GM21360 (cell line): ENCODE measurements around the gene ZFAND3.
"Not testable (repeated sequence)": the region's sequence is repeated elsewhere in the genome, so short reads cannot be mapped to it uniquely, and the experiment has no call there.

Source experiments
- ATAC-seq: cut with Tn5 transposase; IDR thresholded peaks from one replicate; pipeline ENCODE4 v1.9.1; 2021; ENCODE audit warnings: mild to moderate bottlenecking, moderate library complexity; ENCODE audit not compliant: unreplicated experiment

ZFAND3 gene

DNA sequence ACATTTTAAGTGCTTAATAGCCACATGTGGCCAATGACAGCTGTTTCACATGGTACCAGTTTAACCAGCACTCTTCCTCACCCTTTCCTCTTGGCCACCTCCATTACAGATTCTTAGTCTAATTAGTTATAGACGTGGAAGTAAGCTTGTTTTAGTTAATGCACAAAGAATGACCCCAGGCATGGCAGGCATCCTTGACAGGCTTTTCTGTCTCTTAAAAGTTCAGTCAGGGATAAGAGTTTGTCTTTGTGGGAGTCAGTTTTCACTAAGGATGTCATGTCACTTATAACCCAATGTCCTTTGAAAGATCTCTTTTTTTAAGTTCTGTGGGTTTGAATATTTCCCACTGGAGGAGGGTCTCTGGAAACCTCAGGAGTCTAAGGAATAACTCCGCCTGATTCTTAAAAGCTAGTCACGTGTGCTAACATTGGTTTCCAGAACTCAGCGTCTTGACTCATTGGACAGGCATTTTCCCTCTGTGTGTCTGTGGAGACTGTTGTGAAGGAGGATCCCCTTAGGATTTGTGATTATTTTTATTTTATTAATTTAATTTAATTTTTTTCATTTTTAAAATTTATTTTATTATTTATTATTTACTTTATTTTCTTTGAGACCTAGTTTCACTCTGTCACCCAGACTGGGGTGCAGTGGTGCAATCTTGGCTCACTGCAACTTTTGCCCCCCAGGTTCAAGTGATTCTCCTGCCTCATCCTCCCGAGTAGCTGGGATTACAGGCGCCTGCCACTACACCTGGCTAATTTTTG, 171.4 kb downstream of the ZFAND3 start:
- no peak for ATAC-seq

DNA sequence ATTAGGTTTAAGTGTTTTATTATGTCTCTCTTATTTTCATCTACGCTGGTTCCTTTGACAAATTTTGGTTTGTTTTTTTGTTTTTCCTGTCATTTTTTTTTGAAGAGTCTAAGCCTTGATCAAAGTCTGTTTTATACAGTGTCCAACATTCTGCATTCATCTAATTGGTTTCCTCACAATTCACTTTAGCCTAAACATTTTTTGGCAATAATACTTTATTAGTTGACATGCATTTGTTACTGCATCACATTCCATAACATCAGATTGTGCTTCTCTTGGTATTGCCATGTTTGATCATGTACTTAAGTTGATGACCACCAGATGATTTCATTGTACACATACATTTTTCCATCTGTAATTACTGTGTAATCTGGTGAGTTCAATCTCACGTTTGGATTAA, 173.2 kb downstream of the ZFAND3 start:
- ATAC-seq = no peak

DNA sequence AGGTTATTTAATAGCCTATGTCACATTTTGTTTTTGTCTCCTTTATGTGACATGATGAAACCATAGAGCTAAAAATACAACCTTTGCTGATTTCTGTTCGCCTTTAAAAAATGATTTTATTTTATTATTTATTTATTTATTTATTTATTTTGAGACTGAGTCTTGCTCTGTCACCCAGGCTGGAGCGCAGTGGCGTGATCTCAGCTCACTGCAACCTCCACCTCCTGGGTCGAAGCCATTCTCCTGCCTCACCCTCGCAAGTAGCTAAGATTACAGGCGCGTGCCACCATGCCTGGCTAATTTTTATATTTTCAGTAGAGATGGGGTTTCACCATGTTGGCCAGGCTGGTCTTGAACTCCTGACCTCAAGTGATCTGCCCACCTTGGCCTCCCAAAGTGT, 173.7 kb downstream of the ZFAND3 start:
- not testable (repeated sequence) for ATAC-seq

DNA sequence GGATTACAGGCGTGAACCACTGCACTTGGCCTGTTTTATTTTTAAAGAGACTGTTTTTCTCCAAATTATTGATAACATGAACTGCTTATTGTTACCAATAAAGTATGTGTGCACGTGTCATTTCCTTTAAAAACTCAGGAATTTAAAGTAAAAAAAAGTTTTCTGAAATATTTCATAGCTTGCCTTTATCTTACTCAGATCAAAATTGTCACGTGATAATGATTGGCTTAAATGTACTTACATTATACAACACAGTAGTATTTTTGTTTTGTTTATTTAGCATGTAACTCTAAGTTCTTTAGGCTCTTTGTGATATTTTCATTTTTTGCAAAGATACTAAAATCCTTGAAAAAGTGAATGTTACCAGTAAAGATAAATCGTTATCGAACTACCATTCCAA, 174.1 kb downstream of the ZFAND3 start:
- no peak for ATAC-seq

DNA sequence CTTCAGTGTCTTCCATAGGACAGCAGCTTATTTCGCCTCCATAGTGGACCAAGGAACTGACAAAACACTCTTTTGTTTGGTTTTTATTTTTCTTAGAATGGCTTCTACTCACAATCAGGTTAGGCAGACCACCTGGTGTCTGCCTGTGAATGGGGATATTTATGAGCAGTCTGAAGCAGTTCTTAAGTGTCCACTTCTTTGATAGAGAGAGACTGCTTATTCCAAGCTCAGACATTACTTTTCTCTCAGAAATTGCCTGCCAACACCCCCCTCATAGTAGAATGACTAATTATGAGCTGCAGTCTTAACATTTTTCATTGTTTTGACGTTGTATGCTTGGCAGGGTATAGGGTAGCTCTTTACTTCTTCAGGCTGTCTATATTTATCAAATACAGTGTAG, 174.7 kb downstream of the ZFAND3 start:
- ATAC-seq = no peak

DNA sequence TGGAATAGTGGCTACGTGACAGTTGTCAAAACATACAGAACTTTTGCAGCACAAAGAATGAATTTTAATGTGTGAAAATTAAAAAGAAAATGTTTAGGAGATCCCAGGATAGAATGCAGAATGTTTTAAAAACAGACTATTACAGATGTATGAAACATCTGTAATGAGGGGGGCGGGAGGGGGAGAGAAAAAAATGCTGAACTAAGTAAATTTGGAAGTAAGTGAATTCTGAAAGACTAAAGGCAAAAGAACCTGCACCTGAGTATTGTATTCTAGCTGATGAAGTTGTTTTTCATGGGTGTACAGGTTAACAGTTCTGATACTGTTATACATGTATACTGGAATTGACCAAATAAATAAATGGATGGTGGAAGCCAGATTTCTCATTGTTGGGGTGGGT, 178.8 kb downstream of the ZFAND3 start:
- ATAC-seq = no peak

DNA sequence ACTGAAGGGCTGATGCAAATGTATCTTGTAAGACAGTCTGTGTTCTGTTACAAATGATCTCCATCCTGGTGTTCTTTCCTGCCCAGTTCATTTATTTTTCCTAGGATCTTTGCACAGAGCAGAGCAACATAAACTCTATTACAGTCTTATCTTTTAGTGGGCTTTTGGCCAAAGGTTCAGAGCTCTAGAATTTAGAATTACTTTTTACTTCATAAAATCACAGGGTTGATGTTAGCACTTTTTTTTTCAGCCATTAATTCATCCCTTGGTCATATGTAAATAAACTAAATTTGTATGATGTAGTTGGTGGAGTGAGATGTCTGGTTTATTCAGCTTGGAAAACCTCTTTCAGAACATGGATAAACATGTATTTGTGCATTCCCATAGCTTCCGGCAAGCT, 181.9 kb downstream of the ZFAND3 start:
- no peak for ATAC-seq

DNA sequence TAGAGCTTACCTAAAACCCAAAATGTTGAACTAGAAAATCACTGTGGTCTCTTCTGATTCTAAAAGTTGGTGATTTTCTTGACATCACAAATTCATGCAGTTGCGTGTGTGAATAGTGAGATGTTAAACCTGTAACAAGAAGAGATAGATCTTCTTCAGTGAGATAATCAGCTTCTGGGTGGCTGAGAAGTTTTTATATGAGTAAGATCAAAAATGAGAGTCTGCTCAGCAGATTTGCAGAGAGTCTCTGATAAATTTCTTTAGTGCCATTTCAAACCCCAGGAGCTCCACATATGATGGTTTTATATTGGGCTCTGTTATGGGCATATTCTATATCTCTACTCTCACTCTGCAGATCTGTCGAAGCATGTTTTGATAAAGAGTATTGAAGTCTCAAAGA, 185.4 kb downstream of the ZFAND3 start:
- no peak for ATAC-seq

DNA sequence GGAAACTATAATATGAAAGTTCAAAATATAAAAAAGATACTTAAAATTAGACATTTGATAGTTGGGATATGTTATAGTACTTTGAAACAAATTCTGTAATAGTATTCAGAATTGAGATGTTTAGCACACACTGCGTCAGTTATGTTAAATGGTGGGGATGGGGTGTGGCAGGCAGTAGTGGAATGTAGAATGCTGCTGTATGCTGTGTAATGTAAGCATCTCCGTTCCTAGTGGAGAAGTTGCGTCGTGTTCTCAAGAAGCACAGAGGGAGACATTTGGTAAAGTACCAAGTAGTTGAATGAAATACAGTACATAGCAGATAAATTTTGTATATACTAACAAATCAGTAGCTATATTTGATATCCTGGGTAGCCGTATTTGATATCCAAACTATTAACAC, 192.4 kb downstream of the ZFAND3 start:
- no peak for ATAC-seq

DNA sequence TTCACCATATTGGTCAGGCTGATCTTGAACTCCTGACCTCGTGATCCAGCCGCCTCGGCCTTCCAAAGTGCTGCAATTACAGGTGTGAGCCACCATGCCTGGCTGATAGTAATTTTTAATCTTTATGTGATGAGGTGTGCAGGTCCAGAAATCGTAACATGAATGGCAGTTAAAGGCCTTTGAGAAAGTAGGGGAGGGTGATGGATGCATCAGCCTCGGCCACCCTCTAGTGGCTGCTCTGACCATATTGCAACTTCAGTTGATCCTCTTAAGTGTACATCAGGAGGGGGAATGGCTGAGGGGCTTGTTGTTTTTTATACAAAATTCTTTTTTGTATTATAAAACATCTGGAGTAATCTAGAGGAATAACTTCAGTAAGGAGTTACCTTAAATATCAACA, 193.0 kb downstream of the ZFAND3 start:
- peak; percentile 48 for ATAC-seq

DNA sequence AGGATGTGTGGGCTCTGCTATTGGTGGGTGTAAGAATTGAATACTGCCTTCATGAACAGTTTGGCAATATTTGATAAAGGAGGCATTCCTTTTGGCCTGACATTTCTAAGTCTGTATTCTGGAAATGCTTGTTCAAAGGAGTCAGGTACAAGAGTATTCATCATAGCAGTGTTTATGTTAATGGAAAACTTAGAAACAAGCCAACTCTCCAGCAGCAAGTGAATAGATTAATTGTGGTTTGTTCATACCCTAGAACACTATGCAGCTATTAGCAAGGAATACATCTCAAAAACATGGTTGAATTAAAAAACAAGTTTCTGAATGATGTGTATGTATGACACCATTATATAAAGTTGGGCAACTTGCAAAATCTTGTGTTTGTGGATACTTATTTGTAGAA, 195.8 kb downstream of the ZFAND3 start:
- ATAC-seq = no peak

DNA sequence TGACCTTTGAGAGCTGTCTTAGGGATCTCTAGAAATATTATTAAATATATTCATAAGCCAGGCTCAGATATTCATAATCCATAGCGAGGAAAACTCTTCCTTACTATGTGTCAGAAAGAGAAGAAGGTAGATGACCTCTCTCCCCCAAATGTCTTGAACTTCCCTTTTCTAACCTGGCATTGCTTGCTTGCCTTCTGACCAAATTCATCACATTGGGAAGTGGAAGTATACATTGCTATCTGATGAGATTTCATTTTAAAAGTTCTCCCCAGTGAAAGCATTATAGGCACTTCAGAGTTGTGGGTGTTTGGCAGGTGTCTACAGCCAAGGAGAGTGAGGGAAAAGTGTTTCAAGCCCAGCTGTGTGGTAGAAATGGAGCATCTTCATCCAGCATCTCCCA, 197.3 kb downstream of the ZFAND3 start:
- ATAC-seq = no peak

DNA sequence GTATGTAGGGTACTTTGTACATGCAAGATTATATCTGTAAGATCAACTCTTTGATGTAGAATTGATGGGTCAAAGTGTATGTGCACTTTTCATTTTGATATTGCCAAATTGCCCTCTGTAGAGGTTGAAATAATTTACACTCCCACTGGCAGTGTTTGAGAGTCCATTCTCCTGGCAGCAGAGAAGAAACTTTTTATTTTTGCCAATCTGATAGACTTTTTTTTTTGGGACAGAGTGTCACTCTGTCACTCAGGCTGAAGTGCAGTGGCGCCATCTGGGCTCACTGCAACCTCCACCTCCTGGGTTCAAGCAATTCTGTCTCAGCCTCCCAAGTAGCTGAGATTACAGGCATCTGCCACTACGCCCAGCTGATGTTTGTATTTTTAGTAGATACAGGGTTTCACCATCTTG, 199.2 kb downstream of the ZFAND3 start:
- ATAC-seq = no peak

DNA sequence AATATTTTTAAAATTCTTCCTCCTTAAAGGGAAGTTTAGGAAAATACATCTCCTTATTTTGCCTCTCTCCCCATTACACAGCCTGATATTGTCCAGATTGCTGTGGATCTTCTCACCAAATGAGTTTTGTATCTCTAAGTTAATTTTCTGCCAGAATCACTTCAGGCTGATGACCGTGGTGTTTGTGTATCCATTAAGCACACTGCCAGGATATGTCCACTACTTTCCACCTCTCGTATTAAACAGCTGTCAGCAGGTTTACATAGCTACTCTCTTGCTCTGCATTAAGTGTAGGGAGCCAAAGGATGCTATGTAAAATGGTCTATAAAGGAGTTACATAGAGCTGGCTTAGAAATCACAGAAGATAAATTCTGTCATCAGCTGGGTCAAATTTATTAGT, 201.1 kb downstream of the ZFAND3 start:
- ATAC-seq = no peak

DNA sequence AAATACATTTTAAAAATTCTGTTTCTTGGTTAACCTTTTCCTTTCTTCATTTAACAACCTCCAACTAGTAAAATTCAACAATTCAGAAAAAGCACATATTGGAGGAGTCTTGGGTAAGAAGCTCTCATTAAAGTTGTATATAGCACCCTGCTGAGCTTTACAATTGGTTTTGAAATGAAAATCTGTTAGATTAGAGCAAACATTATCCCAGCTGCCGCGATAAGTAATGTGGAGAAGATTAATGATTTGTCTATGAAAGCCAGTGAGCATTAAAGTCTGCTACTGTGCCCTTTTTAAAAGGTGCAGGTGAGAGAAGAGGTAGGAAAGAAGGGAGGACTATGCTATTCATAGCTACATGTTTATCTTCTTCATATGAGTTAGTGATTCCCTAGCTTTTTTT, 201.5 kb downstream of the ZFAND3 start:
- ATAC-seq = no peak

DNA sequence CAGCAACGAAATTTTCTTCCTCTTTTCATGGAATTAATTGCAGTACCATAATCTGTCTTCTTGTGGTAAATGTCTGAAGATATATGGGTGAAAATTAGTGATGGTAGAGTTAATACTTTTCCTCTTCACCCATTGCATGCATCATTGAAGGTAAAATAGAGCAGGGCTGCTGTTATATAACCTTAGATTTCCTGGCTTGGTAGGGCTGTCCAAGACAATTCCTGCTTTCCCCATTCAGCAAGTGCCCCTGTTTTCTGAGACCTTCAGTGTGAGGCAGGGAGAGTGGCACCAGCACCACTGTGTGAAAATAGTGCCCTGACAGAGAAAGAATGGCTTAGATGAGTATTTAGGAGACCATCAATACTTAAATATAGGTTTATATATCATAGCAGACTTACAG, 202.0 kb downstream of the ZFAND3 start:
- ATAC-seq = no peak

DNA sequence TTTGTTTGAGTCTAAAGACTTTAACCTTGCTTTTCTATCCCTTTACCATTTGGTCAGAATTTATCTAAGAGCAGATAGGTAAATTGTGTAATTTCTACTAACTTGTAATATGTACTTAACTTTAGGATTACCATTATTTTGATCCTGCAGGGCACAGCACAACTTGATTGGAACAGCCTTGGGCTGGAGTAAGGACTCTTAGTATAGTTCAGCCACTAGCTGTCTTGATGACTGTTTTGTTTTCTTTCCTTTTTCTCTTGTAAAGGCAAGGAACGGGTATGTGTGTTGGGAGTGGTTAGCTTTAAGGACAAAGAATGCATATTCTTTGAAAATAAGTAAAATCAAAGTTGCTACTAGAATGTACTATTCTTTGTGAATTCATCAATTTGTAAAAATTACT, 203.2 kb downstream of the ZFAND3 start:
- ATAC-seq = no peak

DNA sequence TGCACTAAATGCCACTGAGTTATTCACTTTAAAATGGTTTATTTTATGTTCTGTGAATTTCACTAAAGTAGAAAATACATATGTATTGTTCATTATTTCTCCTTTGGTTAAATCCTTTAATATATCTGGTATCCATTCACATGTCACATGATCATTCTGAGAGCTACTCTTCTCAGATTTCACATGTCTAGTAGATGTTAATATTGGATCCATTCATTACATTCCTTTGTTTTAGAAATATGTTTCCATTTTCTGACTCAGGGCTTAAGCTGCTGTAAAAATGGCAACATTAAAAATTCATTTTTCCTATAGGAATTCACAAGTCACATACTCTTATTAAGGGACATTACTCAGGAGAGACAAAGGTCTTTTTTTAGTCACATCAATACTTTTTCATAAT, 205.4 kb downstream of the ZFAND3 start:
- no peak for ATAC-seq

DNA sequence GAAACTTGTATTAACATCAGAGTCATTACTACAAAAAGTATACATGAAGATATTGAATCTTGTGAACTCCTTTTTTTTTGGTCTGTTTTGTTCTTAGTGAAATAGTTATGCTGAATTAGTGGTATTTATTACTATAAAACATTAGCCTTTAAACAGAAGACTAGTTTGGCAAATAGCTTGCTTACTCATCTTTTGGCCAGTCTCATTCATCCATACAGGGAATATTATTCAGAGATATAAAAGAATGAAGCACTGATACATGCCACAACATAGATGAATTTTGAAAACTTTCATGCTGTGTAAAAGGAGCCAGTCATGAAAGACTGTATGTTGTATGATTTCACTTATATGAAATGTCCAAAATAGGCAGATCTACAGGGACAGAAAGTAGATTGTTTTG, 205.9 kb downstream of the ZFAND3 start:
- ATAC-seq = no peak

DNA sequence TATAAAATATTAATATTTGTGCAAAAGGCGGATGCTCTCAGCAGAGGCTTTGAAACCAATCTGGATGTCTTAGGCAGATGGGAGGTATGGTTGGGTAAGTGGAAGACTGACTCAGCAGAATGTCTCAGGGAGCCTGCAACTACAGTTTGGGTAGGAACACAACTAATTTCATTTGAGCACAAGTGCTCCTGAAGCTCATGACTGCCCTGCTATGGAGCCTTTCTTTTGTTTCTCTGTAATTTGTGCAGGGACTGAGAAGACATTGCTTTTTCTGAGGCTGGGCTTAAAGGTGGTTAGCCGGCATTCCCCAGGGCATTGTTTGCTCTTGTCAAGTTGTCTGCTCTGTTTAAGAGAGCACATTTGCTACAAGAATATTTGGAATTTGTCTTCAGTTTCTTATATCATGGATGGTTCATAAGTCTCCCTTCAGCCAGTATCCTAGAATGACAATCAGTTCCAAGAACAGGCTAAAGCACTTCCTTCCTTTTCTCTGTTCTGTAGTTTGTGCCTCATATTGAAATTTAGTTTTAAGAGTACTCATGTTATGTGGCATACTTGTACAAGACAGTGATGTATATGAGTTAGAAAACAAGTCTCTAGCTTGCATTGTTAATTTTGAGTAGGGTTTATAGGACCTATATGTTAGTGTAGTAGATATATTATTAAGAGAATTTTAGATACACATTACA, 208.3 kb downstream of the ZFAND3 start:
- ATAC-seq = no peak

DNA sequence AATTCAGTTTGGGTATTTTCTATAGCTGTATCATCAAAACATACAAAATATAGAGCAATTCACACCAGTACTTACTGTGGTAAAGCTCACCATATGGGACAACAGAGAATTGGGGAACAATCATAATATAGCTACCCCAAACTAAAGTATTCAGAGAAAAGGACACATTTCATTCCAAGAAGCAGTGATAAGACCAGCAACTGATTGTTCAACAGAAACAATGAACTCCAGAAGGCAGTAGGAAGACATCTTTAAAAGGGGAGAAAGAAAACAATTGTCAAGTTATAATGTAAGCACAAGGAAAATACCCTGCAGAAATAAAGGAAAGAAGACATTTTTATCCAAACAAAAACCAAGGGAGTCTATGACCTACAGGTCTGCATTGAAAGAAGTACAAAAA, 210.9 kb downstream of the ZFAND3 start:
- ATAC-seq = no peak

DNA sequence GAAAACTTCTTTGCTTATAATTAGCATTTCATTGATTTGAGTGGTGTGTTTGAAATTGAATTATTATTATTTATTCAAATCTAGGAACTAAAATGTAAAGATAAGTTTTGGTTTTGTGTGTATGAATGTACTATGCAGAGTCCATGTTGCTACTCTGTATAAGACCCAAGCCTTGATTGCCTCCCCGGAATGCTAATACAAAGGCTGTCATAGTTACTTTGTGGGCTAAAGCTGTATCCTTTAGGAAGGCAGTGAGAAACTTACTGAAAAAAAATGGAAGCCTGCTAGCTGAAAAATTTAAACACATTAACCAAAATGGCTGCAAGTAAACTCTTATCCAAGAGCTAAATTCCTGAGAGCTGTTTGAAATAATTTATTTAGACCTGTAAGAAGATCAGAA, 213.3 kb downstream of the ZFAND3 start:
- ATAC-seq = no peak
